ENCODE data around the gene RNU5B-1. TPM values are rescaled to one million over a fixed set of nuclear protein-coding genes. Genes with fewer than 3 reads are reported as not detected.

Gene RNU5B-1
- total RNA-seq, 4 donors from 2014 or later: not detected

DNA sequence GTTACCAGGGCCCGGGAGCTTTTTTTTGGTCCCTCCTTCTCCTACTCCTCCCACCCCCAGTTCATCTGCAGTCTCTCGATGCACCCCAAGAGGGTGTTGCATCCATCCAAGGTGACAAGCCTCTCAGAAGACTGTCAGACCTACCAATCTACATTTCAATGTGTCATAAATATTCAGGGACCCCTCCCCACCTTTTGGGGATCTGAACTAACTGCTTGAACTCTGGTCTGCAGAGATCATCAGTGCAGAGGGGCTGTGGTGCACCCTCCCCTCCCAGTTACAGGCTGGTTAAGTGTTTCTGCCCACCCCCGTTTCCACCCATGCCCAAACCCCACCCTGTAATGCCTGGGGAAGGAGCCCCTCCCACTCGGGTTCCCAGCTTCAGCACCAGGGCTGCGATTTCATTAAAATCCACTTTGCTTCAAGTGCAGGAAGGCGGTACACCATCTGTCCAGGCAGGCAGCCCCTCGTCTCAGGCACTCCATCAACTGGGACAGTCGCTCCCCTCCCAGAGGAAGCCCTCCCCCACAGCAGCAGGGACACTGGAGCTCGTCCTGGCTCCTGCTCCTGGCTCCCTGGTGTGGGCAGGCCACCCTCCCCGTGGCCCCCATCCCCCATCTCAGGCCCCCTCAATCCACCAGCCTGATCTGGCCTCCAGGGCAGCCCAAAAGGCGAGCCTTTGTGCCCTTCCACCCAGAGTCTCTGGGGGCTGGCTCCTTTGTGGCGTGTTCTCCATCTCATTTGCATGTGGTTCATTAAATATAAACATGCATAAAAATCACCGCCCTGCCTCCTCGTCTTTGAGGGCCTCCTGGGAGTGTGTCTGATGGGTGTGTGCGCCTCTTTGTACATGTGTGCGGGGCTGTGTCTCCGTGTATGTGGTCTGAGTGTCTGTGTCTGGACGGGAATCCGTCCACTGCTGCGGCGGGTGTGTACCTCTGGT lies 32.3 kb downstream of the RNU5B-1 start:
- 63% methylated on average over 18 of the region's 21 CpGs for WGBS
- Histone ChIP-seq H3K27ac (no peak overlapping the region), H3K4me1 (no peaks in the 10 kb centered on the region), H3K9me3 (no peaks in the 10 kb centered on the region), H3K27me3 (peaks cover 25% of the 10 kb centered on the region), H3K36me3 (no peaks in the 10 kb centered on the region), H3K4me3 (no peak overlapping the region)
- no peak for DNase-seq (ENCODE audit: low spot score in 2 of 2)
- no peak for TF ChIP-seq POLR2AphosphoS5 (IDR thresholded peaks at IDR 0.05)
- TF ChIP-seq EP300 (IDR thresholded peaks at IDR 0.05): no peak
- TF ChIP-seq POLR2A (IDR thresholded peaks at IDR 0.05): no peak
- TF ChIP-seq, protein P1, sequence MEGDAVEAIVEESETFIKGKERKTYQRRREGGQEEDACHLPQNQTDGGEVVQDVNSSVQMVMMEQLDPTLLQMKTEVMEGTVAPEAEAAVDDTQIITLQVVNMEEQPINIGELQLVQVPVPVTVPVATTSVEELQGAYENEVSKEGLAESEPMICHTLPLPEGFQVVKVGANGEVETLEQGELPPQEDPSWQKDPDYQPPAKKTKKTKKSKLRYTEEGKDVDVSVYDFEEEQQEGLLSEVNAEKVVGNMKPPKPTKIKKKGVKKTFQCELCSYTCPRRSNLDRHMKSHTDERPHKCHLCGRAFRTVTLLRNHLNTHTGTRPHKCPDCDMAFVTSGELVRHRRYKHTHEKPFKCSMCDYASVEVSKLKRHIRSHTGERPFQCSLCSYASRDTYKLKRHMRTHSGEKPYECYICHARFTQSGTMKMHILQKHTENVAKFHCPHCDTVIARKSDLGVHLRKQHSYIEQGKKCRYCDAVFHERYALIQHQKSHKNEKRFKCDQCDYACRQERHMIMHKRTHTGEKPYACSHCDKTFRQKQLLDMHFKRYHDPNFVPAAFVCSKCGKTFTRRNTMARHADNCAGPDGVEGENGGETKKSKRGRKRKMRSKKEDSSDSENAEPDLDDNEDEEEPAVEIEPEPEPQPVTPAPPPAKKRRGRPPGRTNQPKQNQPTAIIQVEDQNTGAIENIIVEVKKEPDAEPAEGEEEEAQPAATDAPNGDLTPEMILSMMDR (IDR thresholded peaks at IDR 0.05): no peak

GRCh38 chr15:65337436-65338070 lies 33.1 kb downstream of the RNU5B-1 start:
- Histone ChIP-seq H3K36me3 (no peaks in the 10 kb centered on the region), H3K27me3 (peaks cover 25% of the 10 kb centered on the region), H3K27ac (no peak overlapping the region), H3K4me1 (no peaks in the 10 kb centered on the region), H3K4me3 (no peak overlapping the region), H3K9me3 (no peaks in the 10 kb centered on the region)
- 69% methylated on average over 2 of the region's 6 CpGs for WGBS
- DNase-seq (ENCODE audit: low spot score in 2 of 2): no peak
- TF ChIP-seq, protein P1 (IDR thresholded peaks at IDR 0.05): no peak
- TF ChIP-seq EP300 (IDR thresholded peaks at IDR 0.05) (no peak), POLR2A (IDR thresholded peaks at IDR 0.05) (no peak), POLR2AphosphoS5 (IDR thresholded peaks at IDR 0.05) (no peak)

DNA sequence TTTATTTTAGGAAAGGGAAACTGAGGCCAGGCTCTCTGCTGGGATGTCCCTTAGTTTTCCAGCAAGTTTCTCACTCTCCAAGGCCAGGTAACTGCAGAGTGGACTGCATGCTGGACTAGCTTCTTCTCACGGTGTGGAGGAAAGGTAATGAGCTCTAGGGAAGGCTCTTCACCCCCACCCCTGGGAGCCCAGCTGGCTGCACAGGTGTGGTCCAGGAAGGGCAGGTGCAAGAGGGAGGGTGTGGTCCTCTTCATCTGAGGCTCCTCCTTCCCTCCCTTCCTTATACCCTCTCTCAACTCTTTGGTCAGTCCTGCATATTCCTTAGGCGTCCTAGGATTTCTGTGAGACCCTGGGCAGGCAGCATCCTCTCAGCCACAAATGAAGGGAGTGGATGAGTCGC lies 33.9 kb downstream of the RNU5B-1 start:
- TF ChIP-seq EP300 (IDR thresholded peaks at IDR 0.05) (no peak), POLR2AphosphoS5 (IDR thresholded peaks at IDR 0.05) (no peak), POLR2A (IDR thresholded peaks at IDR 0.05) (no peak)
- TF ChIP-seq, protein P1 (IDR thresholded peaks at IDR 0.05): no peak
- Histone ChIP-seq H3K9me3 (no peaks in the 10 kb centered on the region), H3K4me3 (no peak overlapping the region), H3K27me3 (peaks cover 25% of the 10 kb centered on the region), H3K27ac (no peak overlapping the region), H3K36me3 (no peaks in the 10 kb centered on the region), H3K4me1 (no peaks in the 10 kb centered on the region)
- no peak for DNase-seq (ENCODE audit: low spot score in 2 of 2)
- WGBS: 73% methylated on average over 3 of the region's 3 CpGs

- Histone ChIP-seq H3K36me3 (no peaks in the 10 kb centered on the region), H3K4me1 (no peaks in the 10 kb centered on the region), H3K27me3 (peaks cover 28% of the 10 kb centered on the region), H3K4me3 (no peak overlapping the region), H3K27ac (no peak overlapping the region), H3K9me3 (no peaks in the 10 kb centered on the region)
- no peak for TF ChIP-seq POLR2A (IDR thresholded peaks at IDR 0.05)
- TF ChIP-seq EP300 (IDR thresholded peaks at IDR 0.05): no peak
- 90% methylated on average over 8 of the region's 8 CpGs for WGBS
- DNase-seq (ENCODE audit: low spot score in 2 of 2): no peak
These were observed 34.3 kb downstream of the RNU5B-1 start for GRCh38 chr15:65338823-65339222.

GRCh38 chr15:65339416-65339815 lies 34.9 kb downstream of the RNU5B-1 start:
- 82% methylated on average over 6 of the region's 6 CpGs for WGBS
- peaks cover 28% of the 10 kb centered on the region for H3K27me3 ChIP-seq
- TF ChIP-seq POLR2AphosphoS5 (IDR thresholded peaks at IDR 0.05): no peak
- no peak for TF ChIP-seq POLR2A (IDR thresholded peaks at IDR 0.05)
- TF ChIP-seq EP300 (IDR thresholded peaks at IDR 0.05): no peak
- TF ChIP-seq, protein P1 (IDR thresholded peaks at IDR 0.05): no peak
- H3K4me3 ChIP-seq: no peak overlapping the region
- no peaks in the 10 kb centered on the region for H3K9me3 ChIP-seq
- no peaks in the 10 kb centered on the region for H3K36me3 ChIP-seq
- no peaks in the 10 kb centered on the region for H3K4me1 ChIP-seq
- no peak for DNase-seq (ENCODE audit: low spot score in 2 of 2)
- no peak overlapping the region for H3K27ac ChIP-seq
